ENCODE measurements around the gene SMIM24.

The SMIM24 gene

GRCh38 chr19:3519126-3519525, 38.8 kb upstream of the SMIM24 start:
- no peak overlapping the region for H2BK120ac ChIP-seq (ENCODE audit: insufficient read depth, low read length, poor library complexity)

GRCh38 chr19:3518659-3519058, 38.3 kb upstream of the SMIM24 start:
- Histone ChIP-seq H3K18ac (ENCODE audit: low read length) (no peak overlapping the region), H3K27ac (ENCODE audit: low read depth, low read length) (no peak overlapping the region), H3K4me1 (ENCODE audit: control insufficient read depth in 1 of 2, insufficient read depth in 2 of 2, low read length in 2 of 2) (peaks cover 20 to 36% of the 10 kb centered on the region in 2 experiments), H3K36me3 (ENCODE audit: control insufficient read depth in 1 of 2, insufficient read depth in 2 of 2, low read length in 2 of 2) (peaks cover 54 to 55% of the 10 kb centered on the region in 2 experiments), H3K4me3 (ENCODE audit: low read depth, low read length) (no peak overlapping the region), H3K4me2 (ENCODE audit: low read length) (no peak overlapping the region), H4K12ac (ENCODE audit: low read depth, low read length) (no peak overlapping the region), H4K91ac (ENCODE audit: low read depth, low read length) (no peak overlapping the region), H2AK5ac (ENCODE audit: low read length) (no peak overlapping the region), H2AFZ (ENCODE audit: insufficient read depth, low read length, poor library complexity) (no peak overlapping the region), H2BK5ac (ENCODE audit: low read depth, low read length, poor library complexity) (no peak overlapping the region), H3K4ac (ENCODE audit: low read depth, low read length) (peak overlapping the region; percentile 47), H3K14ac (ENCODE audit: low read length) (no peak overlapping the region), H3K79me2 (ENCODE audit: control insufficient read depth, insufficient read depth, low read length, poor library complexity) (peaks cover 17% of the 10 kb centered on the region), H4K8ac (ENCODE audit: low read depth, low read length) (no peak overlapping the region), H3K27me3 (ENCODE audit: insufficient read depth, low read length) (no peaks in the 10 kb centered on the region), H2BK12ac (ENCODE audit: low read length) (no peak overlapping the region), H3K79me1 (ENCODE audit: low read length) (peaks cover 4% of the 10 kb centered on the region), H3K23ac (ENCODE audit: low read length) (no peak overlapping the region), H3K9ac (ENCODE audit: low read length) (no peak overlapping the region), H3K9me3 (ENCODE audit: insufficient read depth, low read depth, low read length) (peaks cover 3% of the 10 kb centered on the region), H2BK120ac (ENCODE audit: insufficient read depth, low read length, poor library complexity) (no peak overlapping the region)
- WGBS (ENCODE audit: extremely low coverage, insufficient coverage, insufficient read length), result no CpG with 5 or more reads among the region's 2 CpGs
- no peak for DNase-seq

More at GRCh38 chr19:3519126-3519525, 38.8 kb upstream of the SMIM24 start:
- Histone ChIP-seq H3K79me2 (ENCODE audit: control insufficient read depth, insufficient read depth, low read length, poor library complexity) (peaks cover 15% of the 10 kb centered on the region), H3K23ac (ENCODE audit: low read length) (no peak overlapping the region), H3K4me1 (ENCODE audit: control insufficient read depth in 1 of 2, insufficient read depth in 2 of 2, low read length in 2 of 2) (peaks cover 20 to 33% of the 10 kb centered on the region in 2 experiments), H4K91ac (ENCODE audit: low read depth, low read length) (no peak overlapping the region), H4K12ac (ENCODE audit: low read depth, low read length) (no peak overlapping the region), H2AFZ (ENCODE audit: insufficient read depth, low read length, poor library complexity) (no peak overlapping the region), H3K4me2 (ENCODE audit: low read length) (no peak overlapping the region), H3K27ac (ENCODE audit: low read depth, low read length) (no peak overlapping the region), H4K8ac (ENCODE audit: low read depth, low read length) (no peak overlapping the region), H3K79me1 (ENCODE audit: low read length) (peaks cover 4% of the 10 kb centered on the region), H3K4me3 (ENCODE audit: low read depth, low read length) (no peak overlapping the region), H2AK5ac (ENCODE audit: low read length) (no peak overlapping the region), H3K27me3 (ENCODE audit: insufficient read depth, low read length) (no peaks in the 10 kb centered on the region), H3K18ac (ENCODE audit: low read length) (no peak overlapping the region), H3K9ac (ENCODE audit: low read length) (no peak overlapping the region), H3K14ac (ENCODE audit: low read length) (no peak overlapping the region), H3K9me3 (ENCODE audit: insufficient read depth, low read depth, low read length) (peaks cover 3% of the 10 kb centered on the region), H2BK5ac (ENCODE audit: low read depth, low read length, poor library complexity) (no peak overlapping the region), H3K36me3 (ENCODE audit: control insufficient read depth in 1 of 2, insufficient read depth in 2 of 2, low read length in 2 of 2) (peaks cover 54 to 56% of the 10 kb centered on the region in 2 experiments), H3K4ac (ENCODE audit: low read depth, low read length) (no peak overlapping the region), H2BK12ac (ENCODE audit: low read length) (no peak overlapping the region)
- peak; percentile 90 to 92 for DNase-seq
- no CpG with 5 or more reads among the region's 18 CpGs for WGBS (ENCODE audit: extremely low coverage, insufficient coverage, insufficient read length)

GRCh38 chr19:3518255-3518654, 37.9 kb upstream of the SMIM24 start:
- H2BK5ac ChIP-seq (ENCODE audit: low read depth, low read length, poor library complexity), result no peak overlapping the region
- peaks cover 3% of the 10 kb centered on the region for H3K9me3 ChIP-seq (ENCODE audit: insufficient read depth, low read depth, low read length)
- H3K79me1 ChIP-seq (ENCODE audit: low read length), result peaks cover 4% of the 10 kb centered on the region
- WGBS (ENCODE audit: extremely low coverage, insufficient coverage, insufficient read length), result no CpG with 5 or more reads among the region's 10 CpGs
- no peak overlapping the region for H2AK5ac ChIP-seq (ENCODE audit: low read length)
- no peak overlapping the region for H4K12ac ChIP-seq (ENCODE audit: low read depth, low read length)
- H3K9ac ChIP-seq (ENCODE audit: low read length), result no peak overlapping the region
- peaks cover 20 to 36% of the 10 kb centered on the region in 2 experiments for H3K4me1 ChIP-seq (ENCODE audit: control insufficient read depth in 1 of 2, insufficient read depth in 2 of 2, low read length in 2 of 2)
- no peak overlapping the region for H4K8ac ChIP-seq (ENCODE audit: low read depth, low read length)
- H3K4me2 ChIP-seq (ENCODE audit: low read length), result no peak overlapping the region
- no peak overlapping the region for H3K23ac ChIP-seq (ENCODE audit: low read length)
- H3K18ac ChIP-seq (ENCODE audit: low read length), result no peak overlapping the region
- H3K79me2 ChIP-seq (ENCODE audit: control insufficient read depth, insufficient read depth, low read length, poor library complexity), result peaks cover 18% of the 10 kb centered on the region
- H3K36me3 ChIP-seq (ENCODE audit: control insufficient read depth in 1 of 2, insufficient read depth in 2 of 2, low read length in 2 of 2), result peaks cover 53 to 55% of the 10 kb centered on the region in 2 experiments
- no peak overlapping the region for H2BK12ac ChIP-seq (ENCODE audit: low read length)
- H3K4me3 ChIP-seq (ENCODE audit: low read depth, low read length), result no peak overlapping the region
- no peaks in the 10 kb centered on the region for H3K27me3 ChIP-seq (ENCODE audit: insufficient read depth, low read length)
- no peak for DNase-seq
- H2BK120ac ChIP-seq (ENCODE audit: insufficient read depth, low read length, poor library complexity), result no peak overlapping the region
- no peak overlapping the region for H3K14ac ChIP-seq (ENCODE audit: low read length)
- H3K27ac ChIP-seq (ENCODE audit: low read depth, low read length), result no peak overlapping the region
- no peak overlapping the region for H4K91ac ChIP-seq (ENCODE audit: low read depth, low read length)
- H3K4ac ChIP-seq (ENCODE audit: low read depth, low read length), result peak overlapping the region; percentile 47
- H2AFZ ChIP-seq (ENCODE audit: insufficient read depth, low read length, poor library complexity), result no peak overlapping the region

- Histone ChIP-seq H2AFZ (ENCODE audit: insufficient read depth, low read length, poor library complexity) (no peak overlapping the region), H3K79me2 (ENCODE audit: control insufficient read depth, insufficient read depth, low read length, poor library complexity) (peaks cover 23% of the 10 kb centered on the region), H3K9ac (ENCODE audit: low read length) (no peak overlapping the region), H2BK5ac (ENCODE audit: low read depth, low read length, poor library complexity) (no peak overlapping the region), H3K4me2 (ENCODE audit: low read length) (no peak overlapping the region), H3K4me1 (ENCODE audit: control insufficient read depth in 1 of 2, insufficient read depth in 2 of 2, low read length in 2 of 2) (peaks cover 20 to 36% of the 10 kb centered on the region in 2 experiments), H3K9me3 (ENCODE audit: insufficient read depth, low read depth, low read length) (peaks cover 3% of the 10 kb centered on the region), H2BK120ac (ENCODE audit: insufficient read depth, low read length, poor library complexity) (no peak overlapping the region), H3K79me1 (ENCODE audit: low read length) (peaks cover 4% of the 10 kb centered on the region), H4K12ac (ENCODE audit: low read depth, low read length) (no peak overlapping the region), H3K36me3 (ENCODE audit: control insufficient read depth in 1 of 2, insufficient read depth in 2 of 2, low read length in 2 of 2) (peaks cover 51 to 55% of the 10 kb centered on the region in 2 experiments), H3K4ac (ENCODE audit: low read depth, low read length) (no peak overlapping the region), H3K4me3 (ENCODE audit: low read depth, low read length) (no peak overlapping the region), H2AK5ac (ENCODE audit: low read length) (no peak overlapping the region), H4K91ac (ENCODE audit: low read depth, low read length) (no peak overlapping the region), H3K18ac (ENCODE audit: low read length) (no peak overlapping the region), H3K23ac (ENCODE audit: low read length) (no peak overlapping the region), H3K14ac (ENCODE audit: low read length) (no peak overlapping the region), H3K27ac (ENCODE audit: low read depth, low read length) (no peak overlapping the region), H2BK12ac (ENCODE audit: low read length) (no peak overlapping the region), H3K27me3 (ENCODE audit: insufficient read depth, low read length) (no peaks in the 10 kb centered on the region), H4K8ac (ENCODE audit: low read depth, low read length) (no peak overlapping the region)
- DNase-seq, result no peak
- WGBS (ENCODE audit: extremely low coverage, insufficient coverage, insufficient read length), result no CpG with 5 or more reads among the region's 2 CpGs
Observed at GRCh38 chr19:3517638-3518037, 37.3 kb upstream of the SMIM24 start.
